ENCODE measurements around the gene METAP1D. TPM values are rescaled to one million over a fixed set of nuclear protein-coding genes. Genes with fewer than 3 reads are reported as not detected.

Gene METAP1D
- polyA plus RNA-seq, 2 of the 4 experiments (the other 2 are of a cell fraction) = 7.3 to 13.3 TPM

DNA sequence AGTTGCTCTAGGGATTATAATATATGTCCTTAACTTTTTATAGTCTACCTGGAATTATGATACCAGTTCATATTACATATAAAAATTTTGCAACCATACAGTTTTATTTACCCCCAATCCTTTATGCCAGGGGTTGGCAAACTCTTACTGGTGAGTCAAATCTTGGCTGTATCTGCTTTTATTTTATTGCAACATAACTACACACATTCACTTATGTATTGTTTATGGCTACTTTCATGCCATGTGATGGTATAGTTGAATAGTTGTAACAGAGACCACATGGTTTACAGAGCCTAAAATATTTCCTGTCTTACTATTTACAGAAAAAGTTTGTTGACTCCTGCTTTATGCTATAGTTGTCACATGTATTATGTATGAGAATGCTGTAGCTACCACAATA, 128.7 kb downstream of the METAP1D start:
- H3K4me3 ChIP-seq = no peak overlapping the region
- TF ChIP-seq CHD4 (IDR thresholded peaks at IDR 0.05; ENCODE audit: borderline replicate concordance) (no peak), GATA3 (IDR thresholded peaks at IDR 0.05; ENCODE audit: borderline replicate concordance) (no peak), EP300 (IDR thresholded peaks at IDR 0.05) (no peak), PHF8 (IDR thresholded peaks at IDR 0.05; ENCODE audit: borderline replicate concordance, low read depth) (no peak), FOSB (CRISPR knock-in tag; IDR thresholded peaks at IDR 0.05) (no peak), FOSL2 (IDR thresholded peaks at IDR 0.05) (no peak), FOSL2 (CRISPR knock-in tag; IDR thresholded peaks at IDR 0.05) (no peak), SREBF2 (IDR thresholded peaks at IDR 0.05) (no peak), ZFP36 (IDR thresholded peaks at IDR 0.05; ENCODE audit: borderline replicate concordance, partially characterized antibody) (no peak), HOXB13 (CRISPR knock-in tag; IDR thresholded peaks at IDR 0.05; ENCODE audit: low read depth) (no peak), RNF2 (IDR thresholded peaks at IDR 0.05; ENCODE audit: borderline replicate concordance, low read depth) (no peak), CHD2 (IDR thresholded peaks at IDR 0.05; ENCODE audit: low read length, partially characterized antibody) (no peak), MAFK (IDR thresholded peaks at IDR 0.05; ENCODE audit: partially characterized antibody) (no peak), ZC3H11A (IDR thresholded peaks at IDR 0.05) (no peak), ZNF302 (CRISPR knock-in tag; IDR thresholded peaks at IDR 0.05) (no peak)
- TF ChIP-seq, protein P1, sequence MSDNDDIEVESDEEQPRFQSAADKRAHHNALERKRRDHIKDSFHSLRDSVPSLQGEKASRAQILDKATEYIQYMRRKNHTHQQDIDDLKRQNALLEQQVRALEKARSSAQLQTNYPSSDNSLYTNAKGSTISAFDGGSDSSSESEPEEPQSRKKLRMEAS (IDR thresholded peaks at IDR 0.05) = no peak
- TF ChIP-seq, protein P2, sequence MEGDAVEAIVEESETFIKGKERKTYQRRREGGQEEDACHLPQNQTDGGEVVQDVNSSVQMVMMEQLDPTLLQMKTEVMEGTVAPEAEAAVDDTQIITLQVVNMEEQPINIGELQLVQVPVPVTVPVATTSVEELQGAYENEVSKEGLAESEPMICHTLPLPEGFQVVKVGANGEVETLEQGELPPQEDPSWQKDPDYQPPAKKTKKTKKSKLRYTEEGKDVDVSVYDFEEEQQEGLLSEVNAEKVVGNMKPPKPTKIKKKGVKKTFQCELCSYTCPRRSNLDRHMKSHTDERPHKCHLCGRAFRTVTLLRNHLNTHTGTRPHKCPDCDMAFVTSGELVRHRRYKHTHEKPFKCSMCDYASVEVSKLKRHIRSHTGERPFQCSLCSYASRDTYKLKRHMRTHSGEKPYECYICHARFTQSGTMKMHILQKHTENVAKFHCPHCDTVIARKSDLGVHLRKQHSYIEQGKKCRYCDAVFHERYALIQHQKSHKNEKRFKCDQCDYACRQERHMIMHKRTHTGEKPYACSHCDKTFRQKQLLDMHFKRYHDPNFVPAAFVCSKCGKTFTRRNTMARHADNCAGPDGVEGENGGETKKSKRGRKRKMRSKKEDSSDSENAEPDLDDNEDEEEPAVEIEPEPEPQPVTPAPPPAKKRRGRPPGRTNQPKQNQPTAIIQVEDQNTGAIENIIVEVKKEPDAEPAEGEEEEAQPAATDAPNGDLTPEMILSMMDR (IDR thresholded peaks at IDR 0.05) = no peak
- no peak overlapping the region for H3K27ac ChIP-seq
- no peak for FAIRE-seq
- no peaks in the 10 kb centered on the region for H3K4me1 ChIP-seq
- POLR2A ChIA-PET = no interaction called here
- ATAC-seq = no peak
- no peak for DNase-seq (ENCODE audit: low read depth in 1 of 2, low spot score in 1 of 2)
- CTCF ChIA-PET = interaction anchor here (1.8 to 3.6 kb wide), 3 partner anchors 19 to 334 kb away, joined by 7 to 12 read pairs (median 8); no protein-coding TSS in a partner anchor
- H3K4me2 ChIP-seq = no peak overlapping the region
- no peaks in the 10 kb centered on the region; the same call in 2 of the 3 replicates for H3K9me3 ChIP-seq

DNA sequence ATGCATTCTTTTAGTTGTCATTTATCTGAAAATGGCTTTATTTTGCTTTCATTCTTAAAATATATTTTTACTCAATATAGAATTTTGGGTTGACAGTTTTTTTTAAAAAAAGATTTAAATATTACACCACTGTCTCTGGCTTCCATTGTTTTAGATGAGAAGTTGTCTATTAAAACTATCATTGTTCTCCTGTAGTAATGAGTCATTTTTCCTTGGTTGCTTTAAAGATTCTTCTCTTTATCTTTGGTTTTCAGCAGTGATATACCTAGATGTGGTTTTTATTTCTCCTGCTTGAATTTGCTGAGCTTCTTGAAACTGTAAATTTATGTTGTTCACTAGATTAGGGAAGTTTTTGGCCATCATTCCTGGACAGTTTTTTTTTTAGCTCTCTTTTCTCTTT, 129.7 kb downstream of the METAP1D start:
- DNase-seq (ENCODE audit: low read depth in 1 of 2, low spot score in 1 of 2) = no peak
- Histone ChIP-seq H3K27ac (no peak overlapping the region), H3K4me2 (no peak overlapping the region), H3K4me1 (no peaks in the 10 kb centered on the region), H3K4me3 (no peak overlapping the region), H3K9me3 (no peaks in the 10 kb centered on the region; the same call in 2 of the 3 replicates)
- FAIRE-seq = no peak
- ChIA-PET POLR2A (interaction anchor here (0.7 kb wide), 1 partner anchor 207 kb away, joined by 3 read pairs; the partner anchor contains the start of gene HAT1), CTCF (interaction anchor here (0.6 to 3.6 kb wide), 3 partner anchors 18 to 333 kb away, joined by 4 to 12 read pairs (median 8); no protein-coding TSS in a partner anchor)
- TF ChIP-seq PHF8 (IDR thresholded peaks at IDR 0.05; ENCODE audit: borderline replicate concordance, low read depth) (no peak), ZC3H11A (IDR thresholded peaks at IDR 0.05) (no peak), HOXB5 (CRISPR knock-in tag; IDR thresholded peaks at IDR 0.05) (no peak), KDM1A (IDR thresholded peaks at IDR 0.05; ENCODE audit: low read depth) (no peak), GATA3 (IDR thresholded peaks at IDR 0.05; ENCODE audit: borderline replicate concordance) (no peak), RFX5 (IDR thresholded peaks at IDR 0.05) (no peak), MYC (IDR thresholded peaks at IDR 0.05; ENCODE audit: borderline replicate concordance, low read length) (no peak)
- TF ChIP-seq, protein P3, sequence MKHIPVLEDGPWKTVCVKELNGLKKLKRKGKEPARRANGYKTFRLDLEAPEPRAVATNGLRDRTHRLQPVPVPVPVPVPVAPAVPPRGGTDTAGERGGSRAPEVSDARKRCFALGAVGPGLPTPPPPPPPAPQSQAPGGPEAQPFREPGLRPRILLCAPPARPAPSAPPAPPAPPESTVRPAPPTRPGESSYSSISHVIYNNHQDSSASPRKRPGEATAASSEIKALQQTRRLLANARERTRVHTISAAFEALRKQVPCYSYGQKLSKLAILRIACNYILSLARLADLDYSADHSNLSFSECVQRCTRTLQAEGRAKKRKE (CRISPR knock-in tag; IDR thresholded peaks at IDR 0.05; ENCODE audit: low read depth) = no peak
- TF ChIP-seq, protein P4, sequence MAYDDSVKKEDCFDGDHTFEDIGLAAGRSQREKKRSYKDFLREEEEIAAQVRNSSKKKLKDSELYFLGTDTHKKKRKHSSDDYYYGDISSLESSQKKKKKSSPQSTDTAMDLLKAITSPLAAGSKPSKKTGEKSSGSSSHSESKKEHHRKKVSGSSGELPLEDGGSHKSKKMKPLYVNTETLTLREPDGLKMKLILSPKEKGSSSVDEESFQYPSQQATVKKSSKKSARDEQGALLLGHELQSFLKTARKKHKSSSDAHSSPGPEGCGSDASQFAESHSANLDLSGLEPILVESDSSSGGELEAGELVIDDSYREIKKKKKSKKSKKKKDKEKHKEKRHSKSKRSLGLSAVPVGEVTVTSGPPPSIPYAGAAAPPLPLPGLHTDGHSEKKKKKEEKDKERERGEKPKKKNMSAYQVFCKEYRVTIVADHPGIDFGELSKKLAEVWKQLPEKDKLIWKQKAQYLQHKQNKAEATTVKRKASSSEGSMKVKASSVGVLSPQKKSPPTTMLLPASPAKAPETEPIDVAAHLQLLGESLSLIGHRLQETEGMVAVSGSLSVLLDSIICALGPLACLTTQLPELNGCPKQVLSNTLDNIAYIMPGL (CRISPR knock-in tag; IDR thresholded peaks at IDR 0.05; ENCODE audit: borderline replicate concordance) = no peak
- TF ChIP-seq, protein P5, sequence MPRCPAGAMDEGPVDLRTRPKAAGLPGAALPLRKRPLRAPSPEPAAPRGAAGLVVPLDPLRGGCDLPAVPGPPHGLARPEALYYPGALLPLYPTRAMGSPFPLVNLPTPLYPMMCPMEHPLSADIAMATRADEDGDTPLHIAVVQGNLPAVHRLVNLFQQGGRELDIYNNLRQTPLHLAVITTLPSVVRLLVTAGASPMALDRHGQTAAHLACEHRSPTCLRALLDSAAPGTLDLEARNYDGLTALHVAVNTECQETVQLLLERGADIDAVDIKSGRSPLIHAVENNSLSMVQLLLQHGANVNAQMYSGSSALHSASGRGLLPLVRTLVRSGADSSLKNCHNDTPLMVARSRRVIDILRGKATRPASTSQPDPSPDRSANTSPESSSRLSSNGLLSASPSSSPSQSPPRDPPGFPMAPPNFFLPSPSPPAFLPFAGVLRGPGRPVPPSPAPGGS (IDR thresholded peaks at IDR 0.05) = no peak
- TF ChIP-seq, protein P6, sequence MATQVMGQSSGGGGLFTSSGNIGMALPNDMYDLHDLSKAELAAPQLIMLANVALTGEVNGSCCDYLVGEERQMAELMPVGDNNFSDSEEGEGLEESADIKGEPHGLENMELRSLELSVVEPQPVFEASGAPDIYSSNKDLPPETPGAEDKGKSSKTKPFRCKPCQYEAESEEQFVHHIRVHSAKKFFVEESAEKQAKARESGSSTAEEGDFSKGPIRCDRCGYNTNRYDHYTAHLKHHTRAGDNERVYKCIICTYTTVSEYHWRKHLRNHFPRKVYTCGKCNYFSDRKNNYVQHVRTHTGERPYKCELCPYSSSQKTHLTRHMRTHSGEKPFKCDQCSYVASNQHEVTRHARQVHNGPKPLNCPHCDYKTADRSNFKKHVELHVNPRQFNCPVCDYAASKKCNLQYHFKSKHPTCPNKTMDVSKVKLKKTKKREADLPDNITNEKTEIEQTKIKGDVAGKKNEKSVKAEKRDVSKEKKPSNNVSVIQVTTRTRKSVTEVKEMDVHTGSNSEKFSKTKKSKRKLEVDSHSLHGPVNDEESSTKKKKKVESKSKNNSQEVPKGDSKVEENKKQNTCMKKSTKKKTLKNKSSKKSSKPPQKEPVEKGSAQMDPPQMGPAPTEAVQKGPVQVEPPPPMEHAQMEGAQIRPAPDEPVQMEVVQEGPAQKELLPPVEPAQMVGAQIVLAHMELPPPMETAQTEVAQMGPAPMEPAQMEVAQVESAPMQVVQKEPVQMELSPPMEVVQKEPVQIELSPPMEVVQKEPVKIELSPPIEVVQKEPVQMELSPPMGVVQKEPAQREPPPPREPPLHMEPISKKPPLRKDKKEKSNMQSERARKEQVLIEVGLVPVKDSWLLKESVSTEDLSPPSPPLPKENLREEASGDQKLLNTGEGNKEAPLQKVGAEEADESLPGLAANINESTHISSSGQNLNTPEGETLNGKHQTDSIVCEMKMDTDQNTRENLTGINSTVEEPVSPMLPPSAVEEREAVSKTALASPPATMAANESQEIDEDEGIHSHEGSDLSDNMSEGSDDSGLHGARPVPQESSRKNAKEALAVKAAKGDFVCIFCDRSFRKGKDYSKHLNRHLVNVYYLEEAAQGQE (IDR thresholded peaks at IDR 0.05) = no peak
- ATAC-seq = no peak
